ENCODE results near the gene SCNN1B. TPM values are rescaled to one million over a fixed set of nuclear protein-coding genes. Genes with fewer than 3 reads are reported as not detected.
A peak's percentile ranks its signal among the peaks of the same experiment; 100 is the strongest.

The SCNN1B gene
- total RNA-seq, 4 donors from 2014 or later: 142 to 729 (median 556) TPM

- Histone ChIP-seq H3K4me1 (peaks cover 0 to 20% (median 6%) of the 10 kb centered on the region in 4 donors), H3K27ac (peak overlapping the region in 1 of 4 donors; percentile 33), H3K36me3 (peaks cover 0 to 25% (median 7%) of the 10 kb centered on the region in 4 donors), H3K4me3 (no peak overlapping the region), H3K27me3 (no peaks in the 10 kb centered on the region), H3K9me3 (no peaks in the 10 kb centered on the region)
- 77 to 88% methylated on average over 5 to 17 of the region's 17 CpGs for WGBS, 2 donors (ENCODE audit: low coverage in 1 of 2)
- no peak for TF ChIP-seq POLR2AphosphoS5 (IDR thresholded peaks at IDR 0.05)
- no peak for TF ChIP-seq CTCF (IDR thresholded peaks at IDR 0.05)
- no peak for TF ChIP-seq EP300 (IDR thresholded peaks at IDR 0.05; ENCODE audit: low read depth)
- TF ChIP-seq POLR2A (IDR thresholded peaks at IDR 0.05): no peak
- in situ Hi-C loops (cut with MboI; ENCODE audit: low pct_ligation_motif_present in 1 of 4, low pct_unique_long_range_greater_than_20kb in 1 of 4, low sequenced_read_pairs in 3 of 4): no loop called here
- no peak for DNase-seq
- intact Hi-C loops (cut with DNase I; ENCODE audit: low total_unique reads): no loop called here
Measured at GRCh38 chr16:23391381-23392222, 89.5 kb downstream of the SCNN1B start.

- 97 to 100% methylated on average over 1 to 4 of the region's 6 CpGs for WGBS, 2 donors (ENCODE audit: low coverage in 1 of 2)
- no peak overlapping the region for H3K27ac ChIP-seq
- peaks cover 0 to 25% (median 7%) of the 10 kb centered on the region in 4 donors for H3K36me3 ChIP-seq
- TF ChIP-seq POLR2AphosphoS5 (IDR thresholded peaks at IDR 0.05) (no peak), CTCF (IDR thresholded peaks at IDR 0.05) (no peak), POLR2A (IDR thresholded peaks at IDR 0.05) (no peak), EP300 (IDR thresholded peaks at IDR 0.05; ENCODE audit: low read depth) (no peak)
- H3K4me1 ChIP-seq: peaks cover 0 to 20% (median 6%) of the 10 kb centered on the region in 4 donors
- intact Hi-C loops (cut with DNase I; ENCODE audit: low total_unique reads): no loop called here
- DNase-seq: no peak
- H3K9me3 ChIP-seq: no peaks in the 10 kb centered on the region
- no peak overlapping the region for H3K4me3 ChIP-seq
- no peaks in the 10 kb centered on the region for H3K27me3 ChIP-seq
- in situ Hi-C loops (cut with MboI; ENCODE audit: low pct_ligation_motif_present in 1 of 4, low pct_unique_long_range_greater_than_20kb in 1 of 4, low sequenced_read_pairs in 3 of 4): no loop called here
Measured at GRCh38 chr16:23392223-23392600, 90.1 kb downstream of the SCNN1B start.

DNA sequence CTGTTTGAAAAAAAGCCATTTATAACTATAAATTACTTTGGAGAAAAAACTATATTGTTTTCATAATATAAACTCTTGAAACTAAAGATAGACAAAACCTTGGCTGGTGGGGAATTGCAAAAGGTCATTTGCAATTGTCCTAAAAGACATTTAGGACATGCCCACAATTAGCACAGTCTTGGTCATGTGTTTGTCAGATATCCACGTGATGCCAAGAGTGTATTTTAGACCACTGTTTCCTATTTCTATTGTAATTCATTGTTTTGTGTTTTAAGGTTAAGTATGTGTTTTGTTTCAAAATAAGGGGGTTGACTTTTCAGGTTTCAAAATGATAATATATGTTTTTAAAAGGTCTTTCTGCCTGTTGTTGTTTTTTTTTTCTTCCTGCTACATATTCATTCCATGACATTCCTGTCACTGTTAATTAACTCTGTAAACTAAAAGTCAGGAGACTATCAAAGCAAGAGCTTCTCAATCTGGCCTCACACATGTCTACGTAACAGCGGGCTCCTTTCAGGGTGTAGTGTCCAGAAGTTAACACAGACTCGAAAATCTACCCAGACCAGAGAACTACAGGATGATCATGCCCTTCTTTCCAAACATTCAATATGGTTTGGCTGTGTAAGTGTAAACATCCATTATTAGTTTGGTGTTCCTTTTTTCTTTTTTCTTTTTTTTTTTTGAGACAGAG, 92.2 kb downstream of the SCNN1B start:
- H3K27ac ChIP-seq: peak overlapping the region; percentile 21 to 38 (median 29)
- WGBS, 2 donors (ENCODE audit: low coverage in 1 of 2): 80 to 82% methylated on average over 4 of the region's 4 CpGs
- TF ChIP-seq POLR2AphosphoS5 (IDR thresholded peaks at IDR 0.05): no peak
- no peak for TF ChIP-seq EP300 (IDR thresholded peaks at IDR 0.05; ENCODE audit: low read depth)
- no peaks in the 10 kb centered on the region for H3K27me3 ChIP-seq
- H3K9me3 ChIP-seq: no peaks in the 10 kb centered on the region
- H3K4me3 ChIP-seq: no peak overlapping the region
- peaks cover 0 to 31% (median 14%) of the 10 kb centered on the region in 4 donors for H3K36me3 ChIP-seq
- DNase-seq: no peak
- in situ Hi-C loops (cut with MboI; ENCODE audit: low pct_ligation_motif_present in 1 of 4, low pct_unique_long_range_greater_than_20kb in 1 of 4, low sequenced_read_pairs in 3 of 4): no loop called here
- H3K4me1 ChIP-seq: peaks cover 0 to 27% (median 6%) of the 10 kb centered on the region in 4 donors
- intact Hi-C loops (cut with DNase I; ENCODE audit: low total_unique reads): no loop called here

- Histone ChIP-seq H3K4me1 (peaks cover 0 to 26% (median 6%) of the 10 kb centered on the region in 4 donors), H3K27me3 (no peaks in the 10 kb centered on the region), H3K36me3 (peaks cover 0 to 36% (median 12%) of the 10 kb centered on the region in 4 donors), H3K4me3 (no peak overlapping the region), H3K27ac (no peak overlapping the region), H3K9me3 (no peaks in the 10 kb centered on the region)
- WGBS, 2 donors (ENCODE audit: low coverage in 1 of 2): 94 to 100% methylated on average over 3 to 6 of the region's 6 CpGs
- TF ChIP-seq EP300 (IDR thresholded peaks at IDR 0.05; ENCODE audit: low read depth): no peak
- no peak for TF ChIP-seq POLR2AphosphoS5 (IDR thresholded peaks at IDR 0.05)
- no peak for TF ChIP-seq POLR2A (IDR thresholded peaks at IDR 0.05)
- TF ChIP-seq CTCF (IDR thresholded peaks at IDR 0.05): no peak
- in situ Hi-C loops (cut with MboI; ENCODE audit: low pct_ligation_motif_present in 1 of 4, low pct_unique_long_range_greater_than_20kb in 1 of 4, low sequenced_read_pairs in 3 of 4) (no loop called here), intact Hi-C loops (cut with DNase I; ENCODE audit: low total_unique reads) (no loop called here)
- DNase-seq: no peak
Measured at GRCh38 chr16:23395732-23396131, 93.6 kb downstream of the SCNN1B start.
